Esophagus mucosa (tissue), 1 donor: ENCODE measurements around the gene SCIN. TPM values are rescaled to one million over a fixed set of nuclear protein-coding genes. Genes with fewer than 3 reads are reported as not detected.
"Not testable (repeated sequence)": the region's sequence is repeated elsewhere in the genome, so short reads cannot be mapped to it uniquely, and the experiment has no call there.

Experiments used
- ATAC-seq: fragments of 200-7000 bp; cut with Tn5 transposase; one replicate; pipeline ENCODE4 v1.9.1; 2020
- total RNA-seq: library from RNA; stranded (reverse); gene quantifications from one replicate; pipeline ENCODE4 v1.2.4, GENCODE V29; 2023
- donor health status: DM: yes; HTN: yes; CAD: no.

SCIN gene
- total RNA-seq, 1 donor from 2014 or later, result 1.1 TPM

DNA sequence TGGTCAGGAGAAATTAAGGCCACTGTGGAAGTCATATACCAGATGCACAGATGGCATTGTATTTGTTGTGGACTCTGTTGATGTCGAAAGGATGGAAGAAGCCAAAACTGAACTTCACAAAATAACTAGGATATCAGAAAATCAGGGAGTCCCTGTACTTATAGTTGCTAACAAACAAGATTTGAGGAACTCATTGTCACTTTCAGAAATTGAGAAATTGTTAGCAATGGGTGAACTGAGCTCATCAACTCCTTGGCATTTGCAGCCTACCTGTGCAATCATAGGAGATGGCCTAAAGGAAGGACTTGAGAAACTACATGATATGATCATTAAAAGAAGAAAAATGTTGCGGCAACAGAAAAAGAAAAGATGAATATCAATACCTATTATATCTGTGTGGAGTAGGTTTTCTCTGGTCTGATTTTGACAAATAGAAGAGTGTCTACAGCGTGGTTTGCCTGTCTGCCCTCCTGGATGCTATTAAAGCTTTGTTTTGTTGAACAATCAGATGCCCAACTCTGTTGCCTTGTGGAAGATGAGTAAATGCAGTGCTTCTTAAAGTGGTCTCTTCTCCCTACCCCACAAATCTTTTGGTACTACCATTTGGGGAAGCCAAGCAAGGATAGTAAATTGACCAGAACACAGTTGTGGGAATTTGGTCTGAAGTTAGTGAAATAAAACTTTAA lies 118.1 kb downstream of the SCIN start:
- ATAC-seq, result not testable (repeated sequence)

DNA sequence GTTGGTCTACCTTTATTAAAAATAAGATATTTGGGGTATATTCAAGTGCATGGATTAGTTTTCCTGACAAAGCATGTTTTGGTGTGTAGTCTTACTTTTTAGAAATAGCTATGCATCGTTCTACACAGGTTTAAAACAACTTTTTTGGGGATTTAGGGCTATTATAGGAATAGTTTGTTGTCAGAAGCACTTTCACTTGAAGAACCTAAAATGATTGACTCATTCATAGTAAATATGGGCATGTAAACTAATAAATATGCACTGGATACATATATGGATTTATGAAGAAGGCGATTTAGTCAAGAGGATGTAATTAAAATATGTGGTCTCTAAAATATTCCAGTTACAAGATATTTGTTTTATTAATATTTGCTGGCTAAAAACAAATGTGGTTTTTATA lies 118.9 kb downstream of the SCIN start:
- ATAC-seq, result no peak

DNA sequence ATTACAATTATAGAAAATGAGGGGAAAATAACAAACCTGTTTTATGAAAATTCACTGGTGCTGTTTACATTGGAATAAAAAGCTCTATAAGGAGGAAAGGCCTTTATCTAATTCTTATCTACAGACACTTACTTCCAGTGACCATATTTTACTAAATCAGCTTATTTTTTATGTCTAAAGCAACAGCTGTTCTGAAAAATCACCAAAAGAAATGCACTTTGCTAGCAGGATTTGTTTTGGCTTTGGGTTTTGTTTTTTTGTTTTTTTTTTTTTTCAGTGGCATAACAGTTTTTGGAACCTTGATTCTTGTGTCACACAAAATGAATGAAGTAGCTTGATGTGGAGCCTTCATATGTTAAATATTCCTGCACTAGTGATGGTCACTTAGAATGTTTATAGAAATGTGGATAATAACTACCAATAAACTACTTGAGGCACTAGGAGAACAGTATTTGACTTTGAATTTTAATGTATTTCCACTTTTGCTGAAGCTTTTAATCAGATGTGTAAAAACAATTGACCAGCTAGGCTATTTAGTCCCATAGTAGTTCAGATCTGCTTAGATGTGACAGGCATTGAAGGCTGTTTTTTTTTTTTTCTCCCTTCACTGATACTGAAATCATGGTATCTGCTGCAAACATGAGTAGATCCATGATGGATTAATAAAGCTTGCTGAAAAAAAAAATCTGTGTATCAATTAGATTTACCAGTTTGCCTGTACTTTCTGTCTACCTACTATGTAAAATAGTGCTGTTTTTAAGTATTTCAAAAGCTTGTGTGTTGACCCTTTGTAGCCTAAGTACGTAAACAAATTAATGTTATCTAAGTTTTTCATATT lies 119.7 kb downstream of the SCIN start:
- no peak for ATAC-seq

DNA sequence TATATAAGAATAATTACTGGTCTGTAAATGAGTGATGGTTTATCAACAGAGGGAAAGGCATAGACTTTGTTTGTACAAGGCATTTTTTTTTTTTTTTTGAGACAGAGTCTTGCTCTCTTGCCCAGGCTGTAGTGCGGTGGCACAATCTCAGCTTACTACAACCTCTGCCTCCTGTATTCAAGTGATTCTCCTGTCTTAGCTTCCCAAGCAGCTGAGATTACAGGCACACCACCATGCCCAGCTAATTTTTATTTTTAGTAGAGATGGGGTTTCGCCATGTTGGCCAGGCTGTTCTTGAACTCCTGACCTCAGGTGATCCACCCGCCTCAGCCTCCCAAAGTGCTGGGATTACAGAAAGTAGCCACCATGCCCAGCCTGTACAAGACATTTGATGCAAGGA lies 120.9 kb downstream of the SCIN start:
- ATAC-seq, result not testable (repeated sequence)

DNA sequence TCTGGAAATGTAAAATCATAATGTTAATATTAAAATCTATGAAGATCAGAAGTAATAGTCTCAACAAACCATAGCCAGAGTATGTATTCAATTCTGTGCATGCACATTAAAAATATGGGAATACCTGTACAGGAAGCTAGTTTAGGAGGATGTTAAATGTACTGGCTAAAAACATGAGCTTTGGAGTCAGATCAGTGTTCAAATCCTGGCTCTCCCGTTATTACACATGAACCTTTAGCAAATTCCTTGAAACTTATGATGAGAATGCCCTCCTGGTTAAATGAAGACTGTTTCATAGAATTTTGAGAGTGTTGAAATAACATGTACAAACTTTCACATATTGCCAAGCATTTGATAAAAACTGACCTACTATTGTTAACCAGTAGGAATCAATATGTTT lies 121.5 kb downstream of the SCIN start:
- no peak for ATAC-seq

- ATAC-seq, result no peak
Observed at GRCh38 chr7:12692479-12693259, 122.1 kb downstream of the SCIN start.

DNA sequence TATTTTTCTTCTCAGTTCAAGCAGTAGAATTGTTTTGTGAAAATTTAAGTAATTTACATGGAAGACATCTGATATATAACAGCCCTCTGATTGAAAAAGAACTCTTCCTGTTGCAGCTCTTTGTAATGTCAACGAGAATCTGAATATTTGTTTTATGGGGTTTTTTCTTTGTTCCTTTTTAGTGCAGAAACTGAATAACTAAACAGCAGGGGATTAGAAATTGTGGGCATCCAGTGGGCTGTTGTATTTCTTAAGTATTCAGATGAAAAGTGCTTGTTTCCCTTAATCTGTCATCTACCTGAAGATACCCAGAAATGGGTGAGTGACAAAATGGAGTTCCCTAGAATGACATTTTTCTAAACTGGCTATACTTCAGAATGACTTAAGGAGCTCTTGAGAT lies 124.3 kb downstream of the SCIN start:
- ATAC-seq, result no peak

- peak; percentile 78 for ATAC-seq
Observed at GRCh38 chr7:12695965-12696364, 125.4 kb downstream of the SCIN start.

DNA sequence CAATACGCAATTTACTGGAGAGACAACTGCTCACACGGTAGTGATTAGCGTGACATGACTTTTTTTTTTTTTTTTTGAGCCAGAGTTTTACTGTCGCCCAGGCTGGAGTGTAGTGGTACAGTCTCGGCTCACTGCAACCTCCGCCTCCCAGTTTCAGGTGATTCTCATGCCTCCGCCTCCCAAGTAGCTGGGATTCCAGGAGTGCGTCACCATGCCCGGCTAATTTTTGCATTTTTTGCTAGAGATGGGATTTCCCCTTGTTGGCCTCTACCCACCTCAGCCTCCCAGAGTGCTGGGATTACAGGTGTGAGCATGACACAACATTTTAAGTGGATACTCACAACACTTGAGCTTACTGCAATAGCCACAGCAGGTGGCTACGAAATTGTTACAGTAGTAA lies 128.8 kb downstream of the SCIN start:
- no peak for ATAC-seq

- ATAC-seq, result no peak
Observed at GRCh38 chr7:12701433-12701832, 130.9 kb downstream of the SCIN start.

- no peak for ATAC-seq
Observed at GRCh38 chr7:12703881-12704280, 133.4 kb downstream of the SCIN start.

DNA sequence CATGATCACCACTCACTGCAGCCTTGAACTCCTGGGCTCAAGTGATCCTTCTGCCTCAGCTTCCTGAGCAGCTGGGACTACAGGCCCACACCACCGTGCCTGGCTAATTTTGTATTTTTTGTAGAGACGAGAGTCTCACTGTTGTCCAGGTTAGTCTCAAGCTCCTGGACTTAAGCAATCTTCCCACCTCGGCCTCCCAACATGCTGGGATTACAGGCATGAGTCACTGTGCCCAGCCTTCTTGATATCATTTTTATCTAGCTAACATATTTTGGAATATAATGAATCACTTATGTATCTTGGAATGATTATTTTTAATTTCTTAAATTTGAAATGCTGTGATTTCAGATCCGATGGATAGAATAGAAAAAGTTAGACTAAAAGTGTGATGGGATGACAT lies 135.4 kb downstream of the SCIN start:
- no peak for ATAC-seq

- ATAC-seq, result peak; percentile 89
Observed at GRCh38 chr7:12706900-12707536, 136.5 kb downstream of the SCIN start.

DNA sequence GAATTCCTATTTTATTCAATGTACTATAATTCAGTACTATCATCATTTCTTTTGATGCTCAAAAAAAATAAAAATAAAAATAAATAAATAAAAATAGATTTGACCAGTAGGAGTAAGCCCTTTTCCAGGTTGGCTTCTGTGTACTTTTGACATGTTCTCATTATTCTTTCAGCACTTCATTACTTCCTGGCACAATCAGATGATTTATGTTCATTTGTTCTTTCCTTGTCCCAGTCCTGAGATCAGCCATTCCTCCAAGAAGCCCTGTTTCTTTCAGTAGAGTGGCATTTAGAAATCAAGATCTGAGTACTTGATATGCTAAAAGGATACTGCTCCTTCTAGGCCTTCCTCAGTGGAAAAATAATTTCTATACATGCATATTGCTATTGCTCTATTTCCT lies 137.8 kb downstream of the SCIN start:
- no peak for ATAC-seq

Other genes with a start within 250 kb of the SCIN start
- 0.36 TPM for gene VWDE, start 166.9 kb upstream of the SCIN start, total RNA-seq
- 34.8 TPM for gene ARL4A, start 116.9 kb downstream of the SCIN start, total RNA-seq